ENCODE data around the gene HNRNPUL1.

HNRNPUL1 gene

DNA sequence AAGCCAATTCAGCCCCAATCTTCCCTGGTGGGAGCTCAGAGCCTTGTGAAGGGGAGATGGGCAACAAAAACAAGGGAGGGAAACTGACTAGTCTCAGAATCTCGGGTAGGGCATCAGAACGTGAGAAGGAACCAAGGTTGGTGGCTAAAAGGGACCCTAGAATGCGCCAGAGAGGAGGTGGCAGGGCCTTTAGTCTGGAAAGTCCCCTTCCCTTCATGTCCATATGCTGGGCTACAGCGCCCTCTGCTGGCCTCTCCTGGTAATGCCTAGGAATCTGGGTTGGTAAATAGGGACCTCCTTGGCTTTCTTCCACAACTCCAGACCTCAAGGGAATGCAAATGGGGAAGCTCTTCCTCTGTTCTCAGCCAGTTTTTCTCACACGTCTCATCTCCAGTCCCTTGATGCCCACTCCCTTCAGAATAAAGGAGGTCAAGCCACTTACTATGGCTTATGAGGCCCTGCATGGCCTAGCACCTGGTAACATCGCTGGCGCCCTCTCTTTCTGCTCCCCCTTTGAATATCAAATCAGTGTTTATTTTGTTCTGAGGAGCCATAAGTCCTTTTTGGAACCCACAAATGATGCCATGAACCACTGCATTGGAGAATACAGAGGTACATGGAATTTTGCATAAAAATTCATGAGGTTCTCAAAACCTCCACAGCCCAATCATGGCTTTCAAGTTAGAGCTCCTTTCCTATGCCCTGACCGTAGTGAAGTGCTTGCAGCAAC is 44.4 kb downstream of the HNRNPUL1 start:
- DNase-seq (ENCODE audit: low read depth), result peak; percentile 79

DNA sequence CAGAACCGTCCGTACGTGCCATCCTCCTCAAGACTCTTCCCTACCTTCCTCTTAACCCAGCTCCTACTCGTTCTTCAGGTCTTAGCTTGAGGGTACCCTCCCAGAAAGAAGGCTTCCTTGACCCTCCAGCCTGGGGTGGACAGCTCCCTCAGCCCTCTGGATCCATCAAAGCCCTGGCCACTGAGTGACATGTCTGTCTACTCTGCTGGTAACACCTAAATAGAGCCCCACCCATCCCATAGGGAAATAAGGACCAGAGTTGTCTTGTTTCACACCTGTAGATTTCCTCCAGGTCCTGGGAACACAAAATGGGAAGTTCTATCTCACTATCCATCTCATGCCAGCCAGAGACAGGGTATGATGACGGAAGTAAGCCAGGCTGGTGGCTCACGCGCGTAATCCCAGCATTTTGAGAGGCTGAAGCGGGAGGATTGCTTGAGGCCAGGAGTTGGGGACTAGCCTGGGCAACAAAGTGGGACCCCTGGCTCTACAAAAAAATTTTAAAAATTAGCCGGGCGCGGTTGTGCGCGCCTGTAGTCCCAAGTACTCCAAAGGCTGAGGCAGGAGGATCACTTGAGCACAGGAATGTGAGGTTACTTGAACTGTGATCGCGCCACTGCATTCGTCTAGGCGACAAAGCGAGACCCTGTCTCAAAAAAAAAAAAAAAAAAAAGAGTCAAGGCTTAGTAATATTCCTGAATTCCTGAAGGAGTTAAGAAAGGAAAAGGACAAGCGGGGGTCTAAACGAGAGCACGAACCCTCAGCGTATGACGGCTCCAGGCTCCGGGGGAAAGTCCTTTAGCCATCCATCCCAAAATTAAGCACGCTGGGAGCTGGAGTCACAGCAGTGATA is 45.2 kb downstream of the HNRNPUL1 start:
- no peak for DNase-seq (ENCODE audit: low read depth)

DNA sequence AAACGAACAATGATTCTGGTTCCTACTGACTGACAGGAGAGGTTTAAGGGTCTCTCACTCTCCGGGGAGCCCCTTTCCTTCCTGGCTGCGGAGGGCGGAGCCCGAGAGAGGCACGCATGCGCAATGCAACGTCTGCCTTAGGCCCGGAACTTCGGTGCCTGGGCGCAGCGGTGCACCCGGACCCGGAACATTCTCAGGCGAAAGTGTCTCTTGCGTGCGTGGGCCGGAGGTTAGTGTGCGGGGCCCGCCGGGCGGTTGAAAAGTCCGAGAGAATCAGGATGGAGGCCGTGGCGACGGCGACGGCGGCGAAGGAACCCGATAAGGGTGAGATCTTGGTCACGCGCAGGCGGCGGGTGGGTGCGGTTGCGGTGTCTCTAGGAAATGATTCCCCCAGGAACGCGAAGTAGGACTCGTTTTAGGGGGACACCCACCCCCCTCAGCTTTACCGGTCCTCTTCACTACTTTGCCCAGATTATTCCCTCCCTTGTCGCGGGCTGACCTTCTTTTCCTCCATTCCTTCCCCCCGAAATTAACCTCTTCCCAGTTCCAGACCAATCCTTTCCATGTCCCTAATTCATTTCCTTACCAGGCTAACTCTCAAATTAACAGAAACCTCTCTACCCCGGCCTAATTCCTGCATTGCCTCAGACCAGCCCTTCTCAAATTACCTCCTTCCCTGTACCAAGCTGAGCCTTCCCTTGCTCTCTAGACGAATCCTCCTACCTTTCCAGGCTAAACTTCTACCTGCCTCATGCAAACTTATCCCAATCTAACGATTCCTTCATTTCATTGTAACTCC is 46.1 kb downstream of the HNRNPUL1 start, which contains the start of gene CCDC97:
Gene CCDC97 (plus strand): TSS at position 140 of the 799 bp plus-strand sequence. CDS start 139 bp downstream, at position 279.
- peak; percentile 83 for DNase-seq (ENCODE audit: low read depth)

DNA sequence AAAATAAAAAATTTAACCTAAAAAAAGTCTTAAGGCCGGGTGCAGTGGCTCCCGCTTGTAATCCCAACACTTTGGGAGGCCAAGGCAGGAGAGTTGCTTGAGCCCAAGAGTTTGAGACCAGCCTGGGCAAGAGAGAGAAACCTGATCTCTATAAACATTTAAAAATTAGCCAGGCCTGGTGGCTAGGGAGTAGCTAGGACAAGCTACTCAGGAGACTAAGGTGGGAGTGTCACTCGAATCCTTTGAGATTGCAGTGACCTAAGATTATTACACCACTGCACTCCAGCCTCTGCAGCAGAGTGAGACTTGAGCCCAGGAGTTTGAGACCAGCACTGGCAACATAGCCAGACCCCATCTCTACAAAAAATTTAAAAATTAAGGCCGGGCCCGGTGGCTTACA is 46.9 kb downstream of the HNRNPUL1 start:
- no peak for DNase-seq (ENCODE audit: low read depth)

DNA sequence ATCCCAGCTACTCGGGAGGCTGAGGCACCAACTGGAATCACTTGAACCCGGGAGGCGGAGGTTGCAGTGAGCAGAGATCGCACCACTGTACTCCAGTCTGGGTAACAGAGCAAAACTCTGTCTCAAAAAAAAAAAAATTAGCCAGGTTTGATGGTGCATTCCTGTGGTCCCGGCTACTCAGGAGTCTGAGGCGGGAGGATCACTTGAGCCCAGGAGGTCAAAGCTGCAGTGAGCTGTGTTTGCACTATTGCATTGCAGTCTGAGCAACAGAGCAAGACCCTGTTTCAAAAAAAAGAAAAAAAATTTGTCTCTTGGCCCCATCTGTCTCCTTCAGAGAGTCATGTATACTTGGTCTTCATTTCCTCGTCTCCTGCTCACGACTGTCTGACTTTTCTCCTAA is 47.4 kb downstream of the HNRNPUL1 start:
- peak; percentile 36 for DNase-seq (ENCODE audit: low read depth)

DNA sequence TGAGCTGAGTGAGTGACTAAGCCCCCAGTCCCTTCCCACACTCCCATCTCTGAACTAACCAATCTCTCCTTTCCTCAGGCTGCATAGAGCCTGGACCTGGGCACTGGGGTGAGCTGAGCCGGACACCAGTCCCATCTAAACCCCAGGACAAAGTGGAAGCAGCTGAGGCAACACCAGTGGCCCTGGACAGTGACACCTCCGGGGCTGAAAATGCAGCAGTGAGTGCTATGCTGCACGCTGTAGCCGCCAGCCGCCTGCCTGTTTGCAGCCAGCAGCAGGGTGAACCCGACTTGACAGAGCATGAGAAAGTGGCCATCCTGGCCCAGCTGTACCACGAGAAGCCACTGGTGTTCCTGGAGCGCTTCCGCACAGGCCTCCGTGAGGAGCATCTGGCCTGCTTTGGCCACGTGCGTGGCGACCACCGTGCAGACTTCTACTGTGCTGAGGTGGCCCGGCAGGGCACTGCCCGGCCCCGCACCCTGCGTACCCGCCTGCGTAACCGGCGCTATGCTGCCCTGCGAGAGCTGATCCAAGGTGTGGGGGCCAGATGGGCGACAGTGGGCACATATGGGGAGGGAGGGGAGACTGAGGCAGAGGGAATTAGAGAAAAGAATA is 52.2 kb downstream of the HNRNPUL1 start:
- DNase-seq (ENCODE audit: low read depth), result no peak

DNA sequence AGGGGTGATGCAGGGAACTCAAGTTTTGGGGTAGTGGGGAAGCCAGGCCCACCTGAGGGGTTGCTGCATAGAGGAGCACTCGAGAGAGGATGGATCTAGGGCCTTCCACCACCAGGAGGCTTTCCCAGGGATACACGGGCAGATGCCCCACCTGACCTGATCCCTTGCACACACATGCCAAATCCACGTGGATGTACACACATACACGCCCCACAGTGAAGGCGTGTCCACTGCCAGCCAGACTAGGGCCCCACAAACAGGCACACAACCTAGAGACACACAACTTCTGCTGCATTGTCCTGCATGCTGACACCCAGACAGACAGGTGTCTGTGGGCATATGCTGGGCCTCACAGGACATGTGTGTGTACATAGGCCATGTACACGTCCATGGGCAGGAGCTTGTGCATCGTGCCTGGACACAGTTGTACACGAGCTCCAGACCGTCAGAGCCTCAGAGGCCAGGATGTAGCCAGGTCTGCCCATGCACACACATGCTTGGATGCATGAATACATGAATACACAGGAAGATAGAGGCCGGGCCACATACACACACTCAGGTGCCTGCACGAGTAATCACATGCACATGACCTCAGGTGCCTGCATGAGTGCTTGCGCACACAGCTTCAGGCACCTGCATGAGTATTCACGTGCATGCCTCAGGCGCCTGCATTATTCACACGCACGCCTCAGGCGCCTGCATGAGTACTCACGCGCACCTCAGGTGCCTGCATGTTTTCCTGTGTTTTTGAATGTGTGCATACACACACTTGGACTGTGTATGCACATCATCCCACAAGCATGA is 54.7 kb downstream of the HNRNPUL1 start:
- DNase-seq (ENCODE audit: low read depth), result no peak

DNA sequence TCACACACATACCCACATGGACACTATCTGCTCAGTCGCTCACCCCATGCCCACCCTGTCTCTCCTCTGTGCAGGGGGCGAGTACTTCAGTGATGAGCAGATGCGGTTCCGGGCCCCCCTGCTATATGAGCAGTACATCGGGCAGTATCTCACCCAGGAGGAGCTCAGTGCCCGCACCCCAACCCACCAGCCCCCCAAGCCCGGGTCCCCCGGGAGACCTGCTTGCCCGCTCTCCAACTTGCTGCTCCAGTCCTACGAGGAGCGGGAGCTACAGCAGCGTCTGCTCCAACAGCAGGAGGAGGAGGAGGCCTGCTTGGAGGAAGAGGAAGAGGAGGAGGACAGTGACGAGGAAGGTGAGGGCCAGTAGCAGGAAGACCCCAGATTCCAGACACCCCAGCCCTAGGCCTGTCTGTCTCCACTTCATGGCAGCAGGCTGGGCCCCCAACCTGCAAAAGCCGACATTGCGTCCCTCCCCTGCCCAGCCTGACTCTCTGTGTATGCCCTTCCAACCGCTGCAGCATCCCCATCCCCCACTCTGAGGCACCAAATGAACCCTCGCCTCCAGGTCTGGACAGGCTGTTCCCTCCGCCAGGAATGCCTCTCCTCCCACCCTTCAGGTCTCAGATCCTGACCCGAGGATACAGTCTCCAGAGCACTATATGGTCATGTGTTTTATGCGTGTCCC is 55.5 kb downstream of the HNRNPUL1 start:
- no peak for DNase-seq (ENCODE audit: low read depth)

DNA sequence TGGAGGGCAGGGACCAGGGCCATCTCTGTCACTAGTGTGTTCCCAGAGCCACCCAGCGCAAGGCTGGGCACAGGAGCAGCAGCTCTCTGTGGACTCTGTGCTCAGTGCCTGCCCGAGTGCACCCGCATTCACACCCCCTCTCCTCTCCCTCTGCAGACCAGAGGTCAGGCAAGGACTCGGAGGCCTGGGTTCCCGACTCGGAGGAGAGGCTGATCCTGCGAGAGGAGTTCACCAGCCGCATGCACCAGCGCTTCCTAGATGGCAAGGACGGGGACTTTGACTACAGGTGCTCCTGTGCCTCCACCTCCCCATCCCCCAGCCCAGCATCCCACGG is 56.0 kb downstream of the HNRNPUL1 start:
- no peak for DNase-seq (ENCODE audit: low read depth)

DNA sequence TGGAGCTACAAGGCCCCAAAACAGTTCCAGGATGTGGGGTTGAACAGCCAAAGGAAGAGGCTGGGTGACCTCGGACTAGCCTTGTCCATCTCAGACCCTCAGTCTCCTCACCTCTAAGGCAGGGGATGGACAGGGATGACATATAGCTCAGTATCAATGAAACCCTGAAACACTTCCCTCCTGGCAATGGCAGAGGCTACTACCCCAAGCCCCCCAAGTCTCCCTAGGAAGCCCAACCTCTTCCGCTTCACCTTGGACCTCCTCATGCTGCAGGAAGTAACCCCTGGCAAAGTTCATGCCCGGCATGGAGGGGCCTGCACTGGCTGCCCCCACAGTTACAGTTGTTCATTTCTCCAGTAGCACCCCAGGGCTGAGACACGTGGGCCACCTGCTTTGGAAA is 56.4 kb downstream of the HNRNPUL1 start:
- no peak for DNase-seq (ENCODE audit: low read depth)

DNA sequence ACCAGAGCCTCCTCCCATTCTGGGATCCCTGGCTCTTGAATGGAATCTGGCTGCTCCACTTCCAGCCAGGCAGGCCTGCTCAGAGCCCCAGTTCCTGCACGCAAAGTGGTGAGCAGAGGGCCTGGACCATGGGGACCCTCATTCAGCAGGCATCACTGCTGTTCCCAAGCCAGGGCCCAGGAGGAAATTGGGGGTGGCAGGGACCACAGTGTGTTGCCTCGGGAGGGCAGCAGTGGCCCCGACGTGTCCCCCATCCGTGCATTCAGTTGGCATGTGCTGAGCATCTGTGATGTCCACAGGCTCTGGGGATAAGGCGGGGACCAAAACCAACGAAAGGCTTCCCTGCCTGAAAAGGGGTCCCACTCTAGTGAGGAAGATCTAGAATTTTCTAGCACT is 57.0 kb downstream of the HNRNPUL1 start:
- DNase-seq (ENCODE audit: low read depth), result no peak

DNA sequence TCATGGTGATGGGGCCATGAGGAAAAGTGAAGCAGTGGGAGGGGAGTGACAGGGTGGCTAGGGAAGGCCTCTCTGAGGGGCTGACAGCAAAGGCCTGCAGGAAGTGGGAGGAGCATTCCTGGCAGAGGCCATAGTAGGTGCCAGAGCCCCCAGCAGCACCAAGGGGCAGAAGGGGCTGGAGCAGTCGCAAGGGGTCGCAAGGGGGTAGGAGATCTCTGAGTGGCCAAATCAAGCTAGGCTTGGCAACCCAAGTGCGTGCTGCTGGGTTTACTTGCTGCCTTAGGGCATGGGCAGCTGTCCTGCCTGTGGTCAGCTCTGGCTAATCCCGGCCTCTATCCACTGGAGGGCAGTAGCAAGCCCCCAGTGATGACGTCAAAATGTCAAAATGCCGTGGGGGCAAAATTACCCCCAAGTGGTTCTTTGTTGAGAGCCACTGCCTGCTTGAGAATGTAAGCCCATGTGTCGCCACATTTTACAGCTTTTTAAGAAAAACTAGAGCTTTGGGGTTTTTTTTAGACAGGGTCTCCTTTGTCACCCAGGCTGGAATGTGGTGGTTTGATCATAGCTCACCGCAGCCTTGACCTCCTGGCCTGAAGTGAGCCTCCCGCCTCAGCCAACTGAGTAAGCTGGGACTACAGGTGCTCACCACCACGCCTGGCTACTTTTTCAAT is 57.6 kb downstream of the HNRNPUL1 start:
- DNase-seq (ENCODE audit: low read depth), result peak; percentile 74

DNA sequence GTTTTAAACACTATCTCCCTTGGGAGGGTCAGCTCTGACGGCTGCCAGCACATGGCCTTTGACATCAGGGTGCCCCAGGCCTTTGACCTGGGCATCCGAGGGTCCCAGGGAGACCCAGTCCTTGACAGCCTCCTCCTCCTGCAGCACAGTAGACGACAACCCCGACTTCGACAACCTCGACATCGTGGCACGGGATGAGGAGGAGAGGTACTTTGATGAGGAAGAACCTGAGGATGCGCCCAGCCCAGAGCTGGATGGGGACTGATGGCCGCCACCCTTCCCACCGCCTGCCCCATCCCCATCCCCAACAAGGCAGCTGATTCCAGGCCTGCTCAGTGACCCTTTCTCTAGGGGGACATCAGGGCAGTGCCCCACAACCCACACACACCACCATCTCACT is 58.3 kb downstream of the HNRNPUL1 start:
- DNase-seq (ENCODE audit: low read depth), result no peak

DNA sequence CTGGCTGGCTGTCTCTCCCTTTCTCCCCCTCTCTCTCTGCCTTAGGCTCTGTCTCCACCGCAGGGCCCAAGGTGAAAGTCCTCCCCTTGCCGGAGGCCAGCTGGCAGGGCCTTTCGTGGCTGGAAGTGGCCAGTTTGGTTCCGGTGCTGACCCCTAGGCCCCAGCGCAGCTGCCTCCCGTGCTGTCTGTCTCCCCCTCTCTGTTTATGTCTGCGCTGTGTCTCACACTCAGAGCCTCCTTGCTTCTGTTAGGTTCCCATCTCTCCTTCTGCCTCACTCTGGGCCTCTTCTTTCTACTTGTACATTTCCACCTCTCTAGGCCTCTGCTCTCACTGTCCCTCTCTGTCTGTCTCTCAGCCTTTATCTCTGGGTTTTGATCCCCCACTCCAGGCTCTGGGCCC is 58.9 kb downstream of the HNRNPUL1 start:
- peak; percentile 90 for DNase-seq (ENCODE audit: low read depth)

DNA sequence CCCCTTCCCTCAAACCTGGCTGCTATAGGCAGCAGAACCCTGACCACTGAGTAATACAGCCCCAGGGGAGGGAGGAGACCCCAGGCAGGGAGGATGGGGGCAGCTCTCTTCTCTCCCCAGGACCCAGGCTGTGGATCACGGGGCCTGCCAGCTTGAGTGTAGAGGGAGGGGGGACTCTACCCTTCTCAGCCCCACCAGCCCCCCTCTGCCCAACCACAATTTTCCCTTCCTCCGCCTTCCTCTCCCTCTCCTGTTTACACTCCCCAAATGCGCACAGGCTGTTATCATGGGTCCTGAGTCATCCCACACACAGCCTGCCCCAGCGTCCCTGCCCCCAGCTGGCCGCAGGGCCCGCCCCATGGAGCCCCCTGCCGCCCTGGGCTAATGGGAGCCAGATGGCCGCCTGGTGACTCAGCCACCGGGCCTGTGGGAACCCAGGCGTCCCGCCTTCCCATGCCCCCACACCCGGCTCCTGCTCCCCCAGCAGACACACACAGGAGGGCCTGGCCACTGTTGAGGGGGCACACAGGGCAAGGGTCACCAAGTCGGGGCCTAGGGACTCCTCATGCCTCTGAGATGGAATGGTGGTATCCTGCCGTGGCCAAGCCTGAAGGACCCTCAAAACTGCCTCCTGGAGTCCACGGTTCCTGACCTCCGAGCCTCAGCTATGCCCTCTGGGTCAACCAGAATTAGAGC is 59.4 kb downstream of the HNRNPUL1 start:
- DNase-seq (ENCODE audit: low read depth), result peak; percentile 98

DNA sequence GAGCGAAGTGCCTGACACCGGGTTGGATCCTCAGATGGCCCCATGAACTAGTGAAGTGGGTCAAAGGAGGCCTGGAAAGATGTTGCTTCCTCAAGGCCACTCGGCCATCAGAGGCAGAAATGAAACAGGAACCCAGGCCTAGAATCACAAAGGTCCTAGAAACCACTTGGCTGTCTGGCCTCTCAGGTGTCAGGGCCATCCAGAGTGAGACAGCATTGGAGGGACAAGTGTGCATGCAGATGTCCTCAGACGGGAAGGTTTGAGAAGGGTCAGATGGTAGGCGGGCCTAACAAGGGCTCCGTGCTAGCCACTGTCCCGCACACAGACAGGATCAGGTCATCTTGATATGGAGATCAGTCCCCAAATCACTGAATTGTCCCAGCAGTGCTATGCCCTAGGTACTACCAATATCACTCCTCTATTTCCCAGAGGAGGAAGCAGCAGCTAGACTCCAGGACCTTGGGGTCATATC is 60.1 kb downstream of the HNRNPUL1 start:
- DNase-seq (ENCODE audit: low read depth), result peak; percentile 26

DNA sequence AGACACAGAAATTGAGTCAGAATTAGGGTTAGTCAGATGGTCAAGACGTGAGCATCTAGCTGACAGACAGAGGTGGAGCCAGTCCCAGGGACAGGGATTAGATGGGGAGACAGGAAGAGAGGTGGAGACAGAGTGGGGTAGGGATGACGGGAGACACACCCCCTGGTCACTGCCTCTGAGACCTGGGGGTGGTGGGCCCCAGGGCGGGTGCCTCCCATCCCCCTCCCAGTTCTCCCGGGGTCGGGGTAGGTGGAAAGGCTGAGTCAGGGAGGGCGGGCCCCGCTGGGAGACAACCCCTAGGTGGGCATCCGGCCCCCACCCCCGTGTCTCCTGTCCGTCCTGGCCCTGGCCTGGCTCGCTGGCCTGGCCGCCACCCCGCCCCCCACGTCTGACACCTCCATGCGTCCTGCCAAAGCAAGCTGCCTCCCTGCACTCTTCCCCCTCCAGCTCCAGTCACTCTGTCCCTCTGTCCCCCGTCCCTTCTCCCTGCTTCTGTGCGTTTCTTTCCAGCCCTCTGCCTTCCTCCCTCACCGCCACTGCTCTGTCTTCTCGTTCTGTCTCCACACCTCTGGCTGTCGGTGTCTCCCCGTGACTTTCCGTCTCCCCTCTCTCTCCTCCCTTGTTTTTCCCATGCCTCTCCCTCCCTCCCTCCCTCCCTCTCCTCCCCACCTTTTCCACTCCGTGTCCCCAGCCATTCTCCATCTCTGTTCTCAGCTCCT is 60.9 kb downstream of the HNRNPUL1 start:
- DNase-seq (ENCODE audit: low read depth), result peak; percentile 87

DNA sequence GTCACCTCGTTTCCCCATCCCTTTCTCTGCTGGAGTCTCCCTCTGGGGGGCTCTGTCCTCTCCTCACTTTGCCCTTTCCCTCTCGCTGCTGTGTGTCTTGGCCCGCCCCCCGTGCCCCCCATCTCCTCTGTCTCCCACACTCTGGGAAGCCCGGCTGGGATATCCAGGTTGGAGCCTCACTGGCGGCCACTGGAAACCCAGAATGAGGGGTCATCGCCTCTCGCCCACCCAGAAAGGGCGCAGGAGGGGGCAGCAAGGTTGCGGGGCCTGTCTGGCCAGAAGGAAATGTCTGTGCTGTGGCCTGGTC is 61.4 kb downstream of the HNRNPUL1 start:
- no peak for DNase-seq (ENCODE audit: low read depth)

Measured in iris pigment epithelial cell (primary cell).